Endothelial cell of hepatic sinusoid (primary cell): ENCODE results near the gene HEPACAM.

Experiments
- in situ Hi-C: cut with HindIII; loops from 2 replicates; pipeline ENCODE4 v1.10.0; 2017; ENCODE audit warnings: low sequenced_read_pairs

The HEPACAM gene, protein sequence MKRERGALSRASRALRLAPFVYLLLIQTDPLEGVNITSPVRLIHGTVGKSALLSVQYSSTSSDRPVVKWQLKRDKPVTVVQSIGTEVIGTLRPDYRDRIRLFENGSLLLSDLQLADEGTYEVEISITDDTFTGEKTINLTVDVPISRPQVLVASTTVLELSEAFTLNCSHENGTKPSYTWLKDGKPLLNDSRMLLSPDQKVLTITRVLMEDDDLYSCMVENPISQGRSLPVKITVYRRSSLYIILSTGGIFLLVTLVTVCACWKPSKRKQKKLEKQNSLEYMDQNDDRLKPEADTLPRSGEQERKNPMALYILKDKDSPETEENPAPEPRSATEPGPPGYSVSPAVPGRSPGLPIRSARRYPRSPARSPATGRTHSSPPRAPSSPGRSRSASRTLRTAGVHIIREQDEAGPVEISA

DNA sequence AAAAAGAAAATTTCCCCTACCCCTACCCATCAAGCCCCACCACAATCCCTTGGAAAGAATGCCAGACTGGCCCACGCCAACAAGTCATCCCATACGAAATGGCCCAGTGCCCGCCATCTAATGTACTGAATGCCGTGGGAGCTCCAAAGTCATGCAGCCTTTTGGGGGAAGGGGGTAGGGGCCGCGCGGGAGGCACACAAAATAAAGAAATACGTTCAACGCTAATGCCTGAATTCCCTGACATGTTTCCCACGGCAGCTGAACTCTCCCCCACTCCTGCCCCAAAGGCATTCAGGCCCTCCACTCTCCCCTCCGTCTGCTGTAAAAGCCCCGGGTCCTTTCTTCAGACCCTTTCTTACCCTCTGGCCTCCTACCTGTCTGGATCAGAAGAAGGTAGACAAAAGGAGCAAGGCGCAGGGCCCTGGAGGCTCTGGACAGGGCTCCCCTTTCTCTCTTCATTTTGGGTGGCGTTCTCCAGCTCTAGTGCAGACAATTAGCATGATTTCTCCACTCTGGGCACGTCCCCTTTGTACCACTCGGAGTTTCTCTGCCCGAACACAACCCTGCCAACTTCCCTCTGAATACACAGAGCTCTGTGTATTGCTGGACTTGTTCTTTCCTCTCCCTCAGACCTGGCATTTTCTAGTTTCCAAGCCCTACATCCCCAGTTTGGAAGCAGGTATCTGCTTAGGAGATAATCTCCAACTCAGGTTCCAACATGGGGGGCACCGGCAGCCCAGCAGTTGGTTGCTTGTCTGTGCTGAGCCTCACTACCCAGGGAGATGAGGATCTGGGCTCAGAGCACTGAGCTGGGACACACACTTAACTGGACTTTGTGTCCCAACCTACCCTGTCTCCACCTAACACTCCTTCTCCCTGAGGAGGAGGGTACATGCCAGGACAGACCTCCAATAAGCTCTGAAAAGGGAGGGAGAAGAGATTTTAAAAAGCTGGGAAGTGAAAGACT lies at the start of gene HEPACAM:
Gene HEPACAM (minus strand): TSS at position 500 of the 967 bp plus-strand sequence. CDS start 41 bp downstream, at position 459.
- in situ Hi-C loops: no loop called here

GRCh38 chr11:124984512-124984854 lies 48.6 kb upstream of the HEPACAM start:
- in situ Hi-C loops: no loop called here

DNA sequence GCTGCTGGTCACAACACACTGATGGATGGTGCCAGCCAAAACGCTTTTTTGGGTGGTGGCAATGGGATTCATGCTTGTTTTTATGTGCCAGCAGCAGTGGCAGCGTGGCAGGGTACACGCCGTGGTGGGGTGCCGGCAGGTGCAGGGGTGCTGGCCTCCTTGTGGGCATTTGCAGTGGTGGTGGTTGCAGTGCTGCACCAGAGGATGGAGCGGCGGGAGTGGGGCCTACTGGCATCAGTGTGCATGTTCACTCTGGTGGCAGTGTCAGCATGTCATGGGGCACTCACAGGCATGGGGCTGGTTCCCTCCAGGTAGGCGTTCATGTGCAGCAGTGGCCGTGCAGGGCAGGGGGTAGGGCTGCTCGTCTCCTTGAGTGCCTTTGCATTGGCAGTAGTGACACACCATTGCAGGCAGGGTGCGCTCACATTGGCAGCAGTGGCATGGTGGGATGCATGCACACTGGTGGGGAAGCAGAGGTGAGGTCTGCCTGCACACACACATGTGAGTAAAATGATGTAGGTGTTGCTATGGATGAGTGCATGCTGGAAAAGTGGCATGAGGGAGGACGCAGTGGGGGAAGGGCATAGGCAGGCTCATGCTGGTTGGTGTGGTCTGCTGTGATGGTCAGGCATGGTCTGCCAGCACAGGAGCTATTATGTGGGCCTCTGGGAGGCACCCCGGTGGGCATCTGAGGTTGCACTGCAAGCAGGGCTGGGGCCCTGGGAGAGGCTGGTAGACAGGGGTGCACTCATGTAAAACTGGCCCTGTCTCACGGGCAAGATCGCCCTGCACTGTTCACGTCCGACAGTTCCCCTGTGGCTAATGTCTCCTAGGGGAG lies 48.0 kb upstream of the HEPACAM start:
- in situ Hi-C loops: no loop called here

DNA sequence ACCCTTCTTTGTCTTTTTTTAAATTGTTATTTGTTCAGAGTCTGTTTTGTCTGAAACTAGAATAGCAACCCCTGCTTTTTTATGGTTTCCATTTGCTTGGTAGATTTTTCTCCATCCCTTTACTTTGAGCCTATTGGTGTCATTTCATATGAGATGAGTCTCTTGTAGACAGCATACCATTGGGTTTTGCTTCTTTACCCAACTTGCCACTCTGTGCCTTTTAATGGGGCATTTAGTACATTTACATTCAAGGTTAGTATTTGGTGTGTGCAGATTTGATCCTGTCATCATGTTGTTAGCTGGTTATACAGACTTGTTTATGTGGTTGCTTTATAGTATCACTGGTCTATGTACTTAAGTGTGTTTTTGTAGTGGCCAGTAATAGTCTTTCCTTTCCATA lies 46.2 kb upstream of the HEPACAM start:
- in situ Hi-C loops: no loop called here

GRCh38 chr11:124978316-124978715 lies 42.5 kb upstream of the HEPACAM start:
- in situ Hi-C loops: no loop called here

- in situ Hi-C loops: no loop called here
Observed at GRCh38 chr11:124977006-124977405, 41.2 kb upstream of the HEPACAM start.

DNA sequence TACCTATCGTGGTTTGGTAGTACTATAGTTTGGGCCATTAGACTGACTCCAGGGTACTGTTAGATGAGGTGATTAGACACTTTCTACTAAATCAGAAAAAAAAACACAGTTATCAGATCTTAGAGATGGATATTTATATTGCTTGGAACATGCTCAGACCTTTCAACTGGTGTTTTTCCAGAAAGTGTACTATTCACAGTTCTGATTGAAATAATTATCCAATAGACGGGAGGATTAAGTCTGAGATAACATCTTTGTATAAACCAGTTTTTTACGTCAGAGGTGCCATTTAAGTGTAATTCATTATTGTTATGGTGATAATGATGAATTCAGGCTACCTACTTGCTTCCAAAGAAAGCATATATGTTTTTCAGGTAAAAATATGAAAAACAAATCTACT lies 40.7 kb upstream of the HEPACAM start:
- in situ Hi-C loops: no loop called here

GRCh38 chr11:124971810-124972209 lies 36.0 kb upstream of the HEPACAM start:
- in situ Hi-C loops: loop anchor here (25.0 kb wide), 1 partner anchor 440 kb away; no protein-coding TSS in a partner anchor

DNA sequence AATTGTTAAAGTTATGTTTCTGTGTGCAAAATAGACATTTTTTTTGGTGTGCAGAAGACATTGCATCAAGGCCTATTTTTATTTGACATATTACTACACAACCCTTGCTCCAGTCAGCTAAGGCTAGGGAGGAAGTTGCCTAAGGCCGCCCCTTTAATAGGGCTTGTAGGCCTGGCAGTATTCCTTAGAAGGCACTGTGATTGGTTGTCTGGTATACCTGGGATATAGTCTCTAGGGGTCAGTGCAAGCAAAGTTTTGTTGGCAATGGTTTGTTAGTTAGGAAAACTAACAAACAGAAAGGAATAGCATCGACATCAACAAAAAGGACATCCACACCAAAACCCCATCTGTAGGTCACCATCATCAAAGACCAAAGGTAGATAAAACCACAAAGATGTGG lies 35.1 kb upstream of the HEPACAM start:
- in situ Hi-C loops: loop anchor here (25.0 kb wide), 1 partner anchor 441 kb away; no protein-coding TSS in a partner anchor

- in situ Hi-C loops: loop anchor here (25.0 kb wide), 1 partner anchor 444 kb away; no protein-coding TSS in a partner anchor
Observed at GRCh38 chr11:124968197-124968596, 32.4 kb upstream of the HEPACAM start.

- in situ Hi-C loops: loop anchor here (25.0 kb wide), 1 partner anchor 450 kb away; no protein-coding TSS in a partner anchor
Observed at GRCh38 chr11:124961972-124962609, 26.2 kb upstream of the HEPACAM start.

DNA sequence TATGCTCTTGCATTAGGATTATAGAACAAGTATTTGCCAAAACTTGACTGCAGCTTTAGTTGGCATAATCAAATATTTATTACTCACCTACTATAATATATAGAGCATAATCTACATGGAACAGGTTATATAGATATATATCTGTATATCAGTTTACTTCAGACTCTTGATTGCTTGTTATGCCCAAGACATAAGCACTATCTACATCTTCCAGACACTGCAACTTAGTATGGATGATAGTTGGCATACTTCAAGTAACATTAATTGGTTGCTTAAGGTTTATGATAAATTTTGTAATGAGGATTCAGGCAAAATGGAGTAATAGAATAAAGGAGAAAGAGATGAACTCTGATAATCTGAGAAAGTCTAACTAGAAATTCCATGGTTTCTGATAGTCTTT lies 19.2 kb upstream of the HEPACAM start:
- in situ Hi-C loops: loop anchor here (5.0 to 25.0 kb wide), 2 partner anchors 167 to 457 kb away; no protein-coding TSS in a partner anchor

- in situ Hi-C loops: loop anchor here (25.0 kb wide), 1 partner anchor 458 kb away; no protein-coding TSS in a partner anchor
Observed at GRCh38 chr11:124954590-124954955, 18.7 kb upstream of the HEPACAM start.

DNA sequence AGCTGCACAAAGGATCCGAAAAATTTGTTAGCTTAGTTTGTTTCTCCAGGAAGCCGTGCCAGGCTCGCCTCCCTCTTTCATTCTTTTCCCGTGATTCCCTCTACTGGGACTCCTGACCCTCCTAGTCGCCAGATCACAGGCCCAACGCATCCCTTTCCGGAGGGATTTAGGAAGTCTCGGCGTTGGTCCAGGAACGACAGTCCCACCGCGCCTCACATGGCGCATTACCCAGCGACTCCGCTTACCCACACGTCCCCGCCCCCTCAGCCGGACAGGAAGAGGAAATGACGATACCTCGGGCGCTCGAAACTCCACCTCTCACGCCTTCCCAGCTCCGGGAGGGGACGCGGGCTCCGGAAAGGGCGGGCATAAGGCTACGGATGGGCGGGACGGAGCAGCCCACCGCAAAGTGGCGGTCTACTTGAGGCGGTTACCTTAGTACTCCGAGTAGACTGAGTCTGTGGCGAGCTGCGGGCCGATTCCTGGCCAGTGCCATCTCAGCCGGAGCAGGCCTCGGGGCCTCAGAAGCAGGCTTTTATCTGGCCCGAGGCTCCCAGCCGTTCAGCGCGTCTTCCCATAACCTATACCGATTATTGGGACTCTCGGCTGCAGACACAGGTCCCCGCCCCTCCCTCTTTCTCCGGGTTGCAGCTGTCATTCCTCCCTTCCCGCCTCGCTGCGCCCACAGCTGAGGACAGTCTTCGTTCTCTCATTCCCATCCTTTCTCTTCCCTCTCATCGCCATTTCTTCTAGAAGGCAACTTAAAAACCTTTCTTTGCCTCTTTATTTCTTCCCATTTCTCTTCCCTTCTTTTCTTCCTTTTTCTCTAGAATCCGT lies 18.1 kb upstream of the HEPACAM start, which contains the start of gene CCDC15:
Gene CCDC15 (plus strand): TSS at position 450 of the 837 bp plus-strand sequence. CDS start 531 bp downstream, outside the sequence.
- in situ Hi-C loops: loop anchor here (25.0 kb wide), 1 partner anchor 458 kb away; no protein-coding TSS in a partner anchor

DNA sequence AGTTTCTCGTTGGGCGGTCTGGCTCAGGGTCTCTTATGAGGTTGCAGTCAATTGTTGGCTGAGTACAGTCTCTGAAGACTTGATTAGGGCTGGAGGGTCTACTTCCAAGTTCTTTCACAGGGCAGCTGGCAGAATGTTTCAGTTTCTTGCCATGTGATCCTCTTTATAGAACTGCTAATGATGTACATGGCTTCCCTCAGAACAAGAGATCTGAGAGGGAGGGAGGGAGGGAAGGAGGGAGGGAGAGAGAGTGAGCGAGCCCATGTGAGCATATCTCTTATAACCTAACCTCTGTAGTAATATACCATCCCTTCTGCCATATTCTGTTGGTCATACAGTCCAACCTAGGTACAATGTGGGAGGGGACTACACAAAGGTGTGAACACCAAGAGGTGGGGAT lies 15.5 kb upstream of the HEPACAM start:
- in situ Hi-C loops: loop anchor here (25.0 kb wide), 1 partner anchor 461 kb away; no protein-coding TSS in a partner anchor

DNA sequence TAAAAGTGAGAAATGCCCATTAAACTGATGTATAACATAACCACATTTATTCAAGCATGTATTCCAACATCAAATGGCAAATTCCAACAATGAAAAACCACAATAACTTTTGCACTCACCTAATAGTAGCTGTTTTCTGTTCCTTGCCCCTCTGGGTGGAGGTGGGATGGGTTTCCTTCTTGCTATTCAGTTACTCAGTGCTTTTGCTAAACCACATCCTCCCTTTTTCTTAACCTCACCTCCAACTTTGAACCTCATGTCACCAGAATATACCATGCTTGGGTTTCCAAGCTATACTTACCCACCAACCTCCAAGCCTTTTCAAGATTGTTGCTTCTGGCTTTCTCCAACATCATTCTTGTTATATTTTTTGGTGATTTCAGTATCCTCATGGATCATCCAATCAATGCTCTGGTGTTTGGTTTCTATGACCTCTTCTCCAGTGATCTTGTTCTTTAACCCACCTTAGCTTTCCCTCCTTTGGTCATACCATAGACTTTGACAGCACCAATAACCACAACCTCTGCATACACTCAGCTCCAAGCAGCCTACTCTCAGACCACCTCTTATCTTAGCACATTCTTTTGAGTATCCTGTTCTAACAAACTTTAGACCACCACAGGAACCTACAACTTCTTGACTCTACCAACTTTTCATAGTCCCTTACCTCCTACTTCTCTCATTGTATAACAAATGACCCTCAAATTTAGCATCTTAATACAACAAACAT lies 14.9 kb upstream of the HEPACAM start:
- in situ Hi-C loops: loop anchor here (25.0 kb wide), 1 partner anchor 462 kb away; no protein-coding TSS in a partner anchor

- in situ Hi-C loops: no loop called here
Observed at GRCh38 chr11:124946735-124947141, 10.9 kb upstream of the HEPACAM start.

DNA sequence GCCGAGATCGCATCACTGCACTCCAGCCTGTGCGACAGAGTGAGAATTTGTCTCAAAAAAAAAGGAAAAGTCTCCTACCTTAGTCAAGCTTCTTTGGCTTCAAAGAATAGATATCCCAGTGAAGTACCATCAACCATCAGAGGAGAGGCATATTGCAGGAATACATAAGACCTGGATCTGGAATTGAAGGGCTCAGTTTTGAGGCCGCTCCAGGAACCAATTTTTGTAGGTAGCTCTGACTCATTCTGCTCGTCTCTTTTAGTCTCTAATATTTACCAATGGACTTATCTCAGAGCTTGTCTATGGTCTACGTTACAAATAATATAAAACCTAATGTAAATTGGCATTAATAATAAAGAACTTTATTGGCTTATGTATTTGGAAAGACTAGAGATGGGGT lies 10.0 kb upstream of the HEPACAM start:
- in situ Hi-C loops: no loop called here
